Naive thymus-derived CD4-positive, alpha-beta T cell (primary cell): ENCODE results near the gene ELAC1. TPM values are rescaled to one million over a fixed set of nuclear protein-coding genes. Genes with fewer than 3 reads are reported as not detected.

ENCODE experiments used
- ATAC-seq: fragments of 150-1000 bp; cut with Tn5 transposase; 2 replicates; pipeline ENCODE4 v1.10.0; 2021; ENCODE audit warnings: mild to moderate bottlenecking, moderate library complexity
- CTCF ChIA-PET: fragments of 350-600 bp; sonication (Branson Sonifier 250); formaldehyde crosslinking; loops from one replicate; lab custom pipeline; 2021; ENCODE audit warnings: antibody characterized with exemption; lab: Charles Lee
- POLR2A ChIA-PET: fragments of 350-600 bp; sonication (Branson Sonifier 250); formaldehyde crosslinking; loops from one replicate; lab custom pipeline; 2021; ENCODE audit warnings: antibody characterized with exemption, inconsistent platforms; lab: Charles Lee
- DNase-seq, 9 donors: peaks; one replicate each; pipeline versions ENCODE4 v3.0.0 to v3.0.0-alpha.2; 2020 to 2022; ENCODE audit warnings: mixed read lengths in 1 of 9
- H3K27ac ChIP-seq: one replicate; pipeline ENCODE4 v1.7.0; 2013; ENCODE audit warnings: mild to moderate bottlenecking, low read depth, low read length, moderate library complexity
- H3K27me3 ChIP-seq, 2 donors: one replicate each; pipeline ENCODE4 v1.7.0; 2013; ENCODE audit warnings: low read length in 2 of 2, mild to moderate bottlenecking in 2 of 2, moderate library complexity in 2 of 2; ENCODE audit not compliant: control insufficient read depth in 2 of 2, insufficient read depth in 2 of 2
- H3K36me3 ChIP-seq, 3 experiments: 1 replicate in 2 of 3; 2 replicates in 1 of 3; pipeline ENCODE4 v1.7.0; 2013; ENCODE audit warnings: low read length in 3 of 3, mild to moderate bottlenecking in 3 of 3, moderate library complexity in 1 of 3; ENCODE audit not compliant: insufficient read depth in 3 of 3, control insufficient read depth in 2 of 3
- H3K4me1 ChIP-seq, 2 donors: one replicate each; pipeline ENCODE4 v1.7.0; 2013; ENCODE audit warnings: low read length in 2 of 2, mild to moderate bottlenecking in 2 of 2, moderate library complexity in 1 of 2; ENCODE audit not compliant: control insufficient read depth in 2 of 2, insufficient read depth in 2 of 2
- H3K4me3 ChIP-seq: 2 replicates; pipeline ENCODE4 v1.7.0; 2013; ENCODE audit warnings: mild to moderate bottlenecking, low read length
- H3K9me3 ChIP-seq, 3 experiments: 1 replicate in 2 of 3; 2 replicates in 1 of 3; pipeline ENCODE4 v1.7.0; 2013; ENCODE audit warnings: low read length in 3 of 3; ENCODE audit not compliant: control insufficient read depth in 2 of 3
- H3K27ac Mint-ChIP-seq, 9 donors: one replicate each; pipeline ENCODE4 v1.8.0; 2020 to 2022; ENCODE audit warnings: mixed read lengths in 9 of 9, mild to moderate bottlenecking in 8 of 9, moderate library complexity in 5 of 9, inconsistent platforms in 2 of 9
- H3K27me3 Mint-ChIP-seq, 5 donors: one replicate each; pipeline ENCODE4 v1.8.0; 2021 to 2022; ENCODE audit warnings: mixed read lengths in 5 of 5, mild to moderate bottlenecking in 1 of 5
- H3K36me3 Mint-ChIP-seq, 5 donors: one replicate each; pipeline ENCODE4 v1.8.0; 2020 to 2022; ENCODE audit warnings: mixed read lengths in 5 of 5, mild to moderate bottlenecking in 3 of 5, inconsistent platforms in 1 of 5
- H3K4me1 Mint-ChIP-seq, 7 donors: one replicate each; pipeline ENCODE4 v1.8.0; 2020 to 2022; ENCODE audit warnings: mixed read lengths in 7 of 7, mild to moderate bottlenecking in 3 of 7, inconsistent platforms in 1 of 7
- H3K4me3 Mint-ChIP-seq, 10 donors: one replicate each; pipeline ENCODE4 v1.8.0; 2020 to 2022; ENCODE audit warnings: mild to moderate bottlenecking in 10 of 10, mixed read lengths in 10 of 10, moderate library complexity in 6 of 10, inconsistent platforms in 2 of 10
- H3K9me3 Mint-ChIP-seq, 11 donors: one replicate each; pipeline ENCODE4 v1.8.0; 2020 to 2022; ENCODE audit warnings: mixed read lengths in 11 of 11, mild to moderate bottlenecking in 4 of 11, inconsistent platforms in 1 of 11, moderate library complexity in 1 of 11
- intact Hi-C, 2 donors: fragments of 100-400 bp; cut with micrococcal nuclease; formaldehyde crosslinking; loops; one replicate each; pipeline ENCODE4 v1.15.1; 2023
- polyA plus RNA-seq, 2 donors: library from polyadenylated mRNA; unstranded; fragments of 300-500 nt; fragmentation: Illumina TruSeq; gene quantifications; one replicate each; pipeline ENCODE4 v1.2.3, GENCODE V29; 2021
- total RNA-seq, 6 experiments: library from RNA in 5 of 6; stranded (reverse) in 5 of 6; gene quantifications; 1 replicate in 5 of 6; 2 replicates in 1 of 6; pipeline ENCODE4 v1.2.3 and lab custom pipeline; 2021 to 2026

ELAC1 gene
- total and polyA plus RNA-seq, 7 experiments from 2014 or later: 4.3 to 19.2 (median 10.7) TPM

- Mint-ChIP-seq H3K27me3 (no peaks in the 10 kb centered on the region), H3K4me1 (peaks cover 0 to 1% (median 0%) of the 10 kb centered on the region in 7 donors), H3K27ac (no peak overlapping the region), H3K4me3 (no peak overlapping the region), H3K36me3 (peaks cover 0 to 9% (median 3%) of the 10 kb centered on the region in 5 donors), H3K9me3 (peaks cover 0 to 5% (median 0%) of the 10 kb centered on the region in 11 donors)
- POLR2A ChIA-PET: interaction anchor here (1.4 to 2.2 kb wide), 2 partner anchors 21 to 42 kb away, joined by 4 read pairs; partner anchors contain the start of gene ELAC1
- Histone ChIP-seq H3K4me1 (no peaks in the 10 kb centered on the region), H3K4me3 (no peak overlapping the region), H3K36me3 (no peaks in the 10 kb centered on the region), H3K27ac (no peak overlapping the region), H3K9me3 (no peaks in the 10 kb centered on the region), H3K27me3 (no peaks in the 10 kb centered on the region)
- CTCF ChIA-PET: no interaction called here
- intact Hi-C loops: no loop called here
- no peak for ATAC-seq
- no peak for DNase-seq
Measured at GRCh38 chr18:51010218-51010617, 42.4 kb downstream of the ELAC1 start.

DNA sequence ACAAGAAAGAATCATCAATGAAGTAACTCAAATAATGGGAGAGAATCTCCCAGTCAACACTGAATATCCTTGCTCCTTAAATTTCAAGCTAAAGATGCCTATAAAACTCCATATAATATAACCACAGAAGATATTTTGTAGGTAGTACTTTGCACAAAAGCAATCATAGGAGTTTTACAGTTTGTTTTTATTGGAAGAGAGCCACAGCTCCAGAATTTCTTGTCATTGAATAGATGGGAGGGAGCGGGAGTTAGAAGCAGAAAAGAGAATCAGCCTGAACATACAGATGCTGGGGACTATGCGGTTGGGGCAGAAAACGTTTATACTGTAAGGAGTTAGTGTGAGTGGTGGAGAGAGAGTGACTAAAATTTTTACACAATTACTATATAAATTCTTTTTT, 43.9 kb downstream of the ELAC1 start:
- H3K27ac ChIP-seq: no peak overlapping the region
- Mint-ChIP-seq H3K4me1 (peaks cover 0 to 3% (median 0%) of the 10 kb centered on the region in 7 donors), H3K36me3 (peaks cover 0 to 14% (median 5%) of the 10 kb centered on the region in 5 donors), H3K27ac (no peak overlapping the region), H3K27me3 (no peaks in the 10 kb centered on the region), H3K9me3 (peaks cover 0 to 5% (median 0%) of the 10 kb centered on the region in 11 donors), H3K4me3 (no peak overlapping the region)
- no peak overlapping the region for H3K4me3 ChIP-seq
- no peaks in the 10 kb centered on the region for H3K36me3 ChIP-seq
- CTCF ChIA-PET: no interaction called here
- ATAC-seq (no peak), DNase-seq (no peak)
- H3K9me3 ChIP-seq: no peaks in the 10 kb centered on the region
- H3K27me3 ChIP-seq: no peaks in the 10 kb centered on the region
- H3K4me1 ChIP-seq: no peaks in the 10 kb centered on the region
- intact Hi-C loops: no loop called here
- POLR2A ChIA-PET: interaction anchor here (1.4 kb wide), 1 partner anchor 18 kb away, joined by 4 read pairs; the partner anchor contains the start of gene SMAD4

DNA sequence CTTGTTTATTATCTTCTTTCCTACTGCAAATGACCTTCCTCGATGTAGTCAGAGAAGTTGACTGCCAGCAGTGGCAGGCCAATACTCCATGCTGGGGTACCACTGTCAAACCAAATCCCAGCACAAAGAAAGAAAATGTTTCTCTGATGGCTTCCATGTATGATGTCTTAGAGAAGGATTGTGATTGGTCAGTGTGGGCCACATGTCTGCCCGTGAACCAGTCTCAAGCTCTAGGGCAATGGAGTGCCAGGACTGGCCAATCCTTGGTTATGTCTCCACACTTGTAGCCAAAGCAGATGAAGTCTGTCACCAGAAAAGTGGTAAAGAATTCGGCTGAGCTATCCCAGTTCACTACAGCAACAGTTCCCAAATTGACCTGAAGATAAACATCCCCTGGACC, 44.6 kb downstream of the ELAC1 start:
- Mint-ChIP-seq H3K4me3 (no peak overlapping the region), H3K27me3 (no peaks in the 10 kb centered on the region), H3K36me3 (peaks cover 0 to 18% (median 8%) of the 10 kb centered on the region in 5 donors), H3K27ac (no peak overlapping the region), H3K9me3 (peaks cover 0 to 5% (median 0%) of the 10 kb centered on the region in 11 donors), H3K4me1 (peaks cover 0 to 2% (median 0%) of the 10 kb centered on the region in 7 donors)
- Histone ChIP-seq H3K27ac (no peak overlapping the region), H3K27me3 (no peaks in the 10 kb centered on the region), H3K4me1 (no peaks in the 10 kb centered on the region), H3K4me3 (no peak overlapping the region), H3K9me3 (no peaks in the 10 kb centered on the region), H3K36me3 (no peaks in the 10 kb centered on the region)
- no peak for DNase-seq
- ChIA-PET POLR2A (interaction anchor here (1.4 kb wide), 1 partner anchor 18 kb away, joined by 4 read pairs; the partner anchor contains the start of gene SMAD4), CTCF (no interaction called here)
- intact Hi-C loops: no loop called here
- no peak for ATAC-seq

DNA sequence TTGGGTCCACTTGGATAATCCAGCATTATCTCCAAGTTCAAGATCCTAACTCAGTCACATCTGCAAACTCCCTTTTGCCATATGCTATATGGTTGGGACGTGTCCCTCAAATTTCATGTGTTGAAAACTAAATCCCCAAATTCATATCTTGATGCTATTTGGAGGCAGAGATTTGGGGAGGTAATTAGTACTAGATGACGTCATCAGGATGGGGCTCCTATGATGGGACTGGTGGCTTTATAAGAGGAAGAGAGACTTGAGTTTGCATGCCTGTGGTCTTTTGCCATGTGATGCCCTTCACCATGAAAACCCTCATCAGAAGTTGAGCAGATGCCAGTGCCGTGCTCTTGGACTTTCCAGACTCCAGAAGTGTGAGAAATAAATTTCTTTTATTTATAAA, 45.4 kb downstream of the ELAC1 start:
- H3K27me3 ChIP-seq: no peaks in the 10 kb centered on the region
- no peak overlapping the region for H3K4me3 ChIP-seq
- H3K9me3 ChIP-seq: no peaks in the 10 kb centered on the region
- Mint-ChIP-seq H3K9me3 (peaks cover 0 to 5% (median 0%) of the 10 kb centered on the region in 11 donors), H3K27me3 (no peaks in the 10 kb centered on the region), H3K27ac (no peak overlapping the region), H3K4me3 (no peak overlapping the region), H3K36me3 (peaks cover 0 to 18% (median 8%) of the 10 kb centered on the region in 5 donors), H3K4me1 (peaks cover 0 to 5% (median 0%) of the 10 kb centered on the region in 7 donors)
- H3K36me3 ChIP-seq: no peaks in the 10 kb centered on the region
- H3K27ac ChIP-seq: no peak overlapping the region
- ChIA-PET POLR2A (no interaction called here), CTCF (no interaction called here)
- ATAC-seq: no peak
- DNase-seq: no peak
- intact Hi-C loops: no loop called here
- H3K4me1 ChIP-seq: no peaks in the 10 kb centered on the region

GRCh38 chr18:51017140-51017879, 49.5 kb downstream of the ELAC1 start:
- DNase-seq (no peak), ATAC-seq (no peak)
- peaks cover 0 to 5% (median 0%) of the 10 kb centered on the region in 11 donors for H3K9me3 Mint-ChIP-seq
- Histone ChIP-seq H3K4me1 (no peaks in the 10 kb centered on the region), H3K27me3 (no peaks in the 10 kb centered on the region), H3K9me3 (no peaks in the 10 kb centered on the region), H3K27ac (no peak overlapping the region), H3K36me3 (no peaks in the 10 kb centered on the region), H3K4me3 (no peak overlapping the region)
- peaks cover 0 to 22% (median 7%) of the 10 kb centered on the region in 5 donors for H3K36me3 Mint-ChIP-seq
- peaks cover 0 to 5% (median 3%) of the 10 kb centered on the region in 7 donors for H3K4me1 Mint-ChIP-seq
- H3K4me3 Mint-ChIP-seq: no peak overlapping the region
- POLR2A ChIA-PET: interaction anchor here (1.2 kb wide), 1 partner anchor 13 kb away, joined by 6 read pairs; the partner anchor contains the start of gene SMAD4
- H3K27ac Mint-ChIP-seq: peak overlapping the region in 2 of 9 donors; percentile 1 to 2
- no peaks in the 10 kb centered on the region for H3K27me3 Mint-ChIP-seq
- intact Hi-C loops: no loop called here
- CTCF ChIA-PET: no interaction called here

DNA sequence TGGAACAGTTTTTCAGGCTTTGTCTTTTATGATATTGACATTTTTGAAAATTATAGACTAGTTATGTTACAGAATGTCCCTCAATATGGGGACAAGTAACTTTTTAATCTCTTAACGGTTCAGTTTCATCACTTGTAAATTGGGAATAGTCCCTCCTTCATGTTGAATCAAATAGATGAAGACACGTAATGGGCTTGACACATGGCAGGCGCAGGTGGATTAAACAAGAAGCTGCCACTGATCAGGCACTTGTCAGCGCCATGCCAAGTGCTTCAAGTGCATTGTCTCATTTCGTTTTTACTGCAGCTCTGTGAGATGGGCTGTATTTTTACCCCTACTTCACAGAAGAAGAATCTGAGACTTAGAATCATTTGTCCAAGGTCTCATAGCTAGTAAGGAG, 52.7 kb downstream of the ELAC1 start:
- ChIA-PET CTCF (no interaction called here), POLR2A (interaction anchor here (1.0 kb wide), 1 partner anchor 9 kb away, joined by 3 read pairs; no protein-coding TSS in a partner anchor)
- DNase-seq (no peak), ATAC-seq (no peak)
- Mint-ChIP-seq H3K27me3 (no peaks in the 10 kb centered on the region), H3K4me3 (no peak overlapping the region), H3K4me1 (peaks cover 3 to 9% (median 6%) of the 10 kb centered on the region in 7 donors), H3K27ac (no peak overlapping the region), H3K9me3 (peaks cover 0 to 6% (median 0%) of the 10 kb centered on the region in 11 donors), H3K36me3 (peaks cover 5 to 19% (median 10%) of the 10 kb centered on the region in 5 donors)
- H3K4me1 ChIP-seq: peaks cover 0 to 5% of the 10 kb centered on the region in 2 donors
- intact Hi-C loops: no loop called here
- H3K4me3 ChIP-seq: no peak overlapping the region
- peaks cover 0 to 3% (median 0%) of the 10 kb centered on the region in 3 experiments for H3K36me3 ChIP-seq
- H3K27me3 ChIP-seq: no peaks in the 10 kb centered on the region
- H3K27ac ChIP-seq: no peak overlapping the region
- H3K9me3 ChIP-seq: no peaks in the 10 kb centered on the region
